Caki2 (cell line): ENCODE measurements around the gene CDK3. TPM values are rescaled to one million over a fixed set of nuclear protein-coding genes. Genes with fewer than 3 reads are reported as not detected.

Experiments used
- DNase-seq: peaks from one replicate; pipeline ENCODE4 v3.0.0-alpha.2; 2015; ENCODE audit warnings: low read depth
- in situ Hi-C: cut with HindIII; loops from 2 replicates; pipeline ENCODE4 v1.10.0; 2016; ENCODE audit warnings: low sequenced_read_pairs, low pct_unique_long_range_greater_than_20kb, mixed read lengths
- total RNA-seq: library from RNA; depleted of rRNA; stranded (reverse); fragments of >200 nt; shearing (Covaris generic); gene quantifications from 2 replicates; pipeline ENCODE4 v1.2.3, GENCODE V29; 2014; ENCODE audit warnings: low replicate concordance

The CDK3 gene
- total RNA-seq, 1 experiment from 2014 or later, result 5.3 TPM

- in situ Hi-C loops, result no loop called here
- no peak for DNase-seq
Measured at GRCh38 chr17:76008630-76009425, 8.2 kb downstream of the CDK3 start.

- no peak for DNase-seq
- in situ Hi-C loops, result no loop called here
Measured at GRCh38 chr17:76009447-76009846, 8.8 kb downstream of the CDK3 start.

- in situ Hi-C loops, result no loop called here
- DNase-seq, result no peak
Measured at GRCh38 chr17:76009969-76010661, 9.5 kb downstream of the CDK3 start.

- in situ Hi-C loops, result no loop called here
Measured at GRCh38 chr17:76011951-76012350, 11.3 kb downstream of the CDK3 start.

GRCh38 chr17:76013377-76013932, 12.8 kb downstream of the CDK3 start:
- DNase-seq, result no peak
- in situ Hi-C loops, result no loop called here

More at GRCh38 chr17:76011951-76012350, 11.3 kb downstream of the CDK3 start:
- no peak for DNase-seq

- in situ Hi-C loops, result no loop called here
- peak; percentile 49 for DNase-seq
Measured at GRCh38 chr17:76014100-76014924, 13.7 kb downstream of the CDK3 start.

GRCh38 chr17:76014925-76015261, 14.2 kb downstream of the CDK3 start:
- in situ Hi-C loops, result no loop called here
- no peak for DNase-seq

- in situ Hi-C loops, result no loop called here
- DNase-seq, result no peak
Measured at GRCh38 chr17:76017481-76018339, 17.1 kb downstream of the CDK3 start.

GRCh38 chr17:76018340-76018680, 17.7 kb downstream of the CDK3 start:
- DNase-seq, result no peak
- in situ Hi-C loops, result no loop called here

GRCh38 chr17:76018801-76019200, 18.1 kb downstream of the CDK3 start:
- no peak for DNase-seq
- in situ Hi-C loops, result no loop called here

- no peak for DNase-seq
Measured at GRCh38 chr17:76019833-76020467, 19.3 kb downstream of the CDK3 start.

GRCh38 chr17:76022285-76022684, 21.6 kb downstream of the CDK3 start:
- DNase-seq, result no peak
- in situ Hi-C loops, result no loop called here

More at GRCh38 chr17:76019833-76020467, 19.3 kb downstream of the CDK3 start:
- in situ Hi-C loops, result no loop called here

GRCh38 chr17:76022973-76023899, 22.6 kb downstream of the CDK3 start:
- no peak for DNase-seq
- in situ Hi-C loops, result no loop called here

GRCh38 chr17:76023900-76024237, 23.2 kb downstream of the CDK3 start:
- DNase-seq, result no peak
- in situ Hi-C loops, result no loop called here

GRCh38 chr17:76024353-76024752, 23.7 kb downstream of the CDK3 start:
- no peak for DNase-seq
- in situ Hi-C loops, result no loop called here

- in situ Hi-C loops, result no loop called here
- DNase-seq, result no peak
Measured at GRCh38 chr17:76025294-76025693, 24.6 kb downstream of the CDK3 start.

- in situ Hi-C loops, result no loop called here
- DNase-seq, result peak; percentile 35
Measured at GRCh38 chr17:76026714-76027158, 26.1 kb downstream of the CDK3 start.
